Nephron (organoid): Measurements from ENCODE around the gene ARPC4.
"Not testable (repeated sequence)": the region's sequence is repeated elsewhere in the genome, so short reads cannot be mapped to it uniquely, and the experiment has no call there.

Experiments used
- H3K27ac Mint-ChIP-seq, 3 experiments: 2 replicates each; pipeline ENCODE4 v1.8.0; 2020; ENCODE audit warnings: mixed read lengths in 3 of 3, mild to moderate bottlenecking in 2 of 3, moderate library complexity in 1 of 3
- H3K27me3 Mint-ChIP-seq: 2 replicates; pipeline ENCODE4 v1.8.0; 2021; ENCODE audit warnings: low read depth, mild to moderate bottlenecking, moderate library complexity, mixed read lengths
- H3K36me3 Mint-ChIP-seq: 2 replicates; pipeline ENCODE4 v1.8.0; 2020; ENCODE audit warnings: low read depth, mixed read lengths
- H3K4me1 Mint-ChIP-seq: 2 replicates; pipeline ENCODE4 v1.8.0; 2020; ENCODE audit warnings: mixed read lengths
- H3K4me3 Mint-ChIP-seq, 3 experiments: 2 replicates each; pipeline ENCODE4 v1.8.0; 2020; ENCODE audit warnings: mild to moderate bottlenecking in 3 of 3, mixed read lengths in 3 of 3, moderate library complexity in 2 of 3
- H3K9me3 Mint-ChIP-seq: 2 replicates; pipeline ENCODE4 v1.8.0; 2020; ENCODE audit warnings: mixed read lengths
- TF ChIP-seq, protein P1 (sequence below), 3 experiments: fragments of 200-600 bp; sonication (generic); IDR thresholded peaks; one replicate each; pipeline ENCODE4 v1.5.0; 2021; ENCODE audit warnings: antibody characterized with exemption in 3 of 3; ENCODE audit not compliant: unreplicated experiment in 3 of 3

ARPC4 gene

DNA sequence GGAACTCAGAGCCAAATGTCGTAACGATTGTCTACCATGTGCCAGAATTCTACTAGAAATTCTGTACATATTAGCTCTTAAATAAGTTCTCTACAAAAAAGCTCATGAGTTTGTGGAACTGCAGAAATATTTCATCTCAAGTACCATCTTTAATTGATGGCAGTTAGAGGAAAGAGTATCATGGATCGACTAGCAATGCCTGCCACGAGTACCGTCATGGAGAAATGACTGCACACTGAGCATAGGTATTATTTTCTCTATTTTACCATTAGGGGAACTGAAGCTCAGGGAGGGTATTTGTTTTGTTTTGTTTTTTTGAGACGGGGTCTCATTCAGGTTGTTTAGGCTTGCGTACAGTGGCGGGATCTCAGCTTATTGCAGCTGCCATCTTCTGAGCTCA lies 48.1 kb downstream of the ARPC4 start:
- H3K27me3 Mint-ChIP-seq = peaks cover 2% of the 10 kb centered on the region
- TF ChIP-seq, protein P1, sequence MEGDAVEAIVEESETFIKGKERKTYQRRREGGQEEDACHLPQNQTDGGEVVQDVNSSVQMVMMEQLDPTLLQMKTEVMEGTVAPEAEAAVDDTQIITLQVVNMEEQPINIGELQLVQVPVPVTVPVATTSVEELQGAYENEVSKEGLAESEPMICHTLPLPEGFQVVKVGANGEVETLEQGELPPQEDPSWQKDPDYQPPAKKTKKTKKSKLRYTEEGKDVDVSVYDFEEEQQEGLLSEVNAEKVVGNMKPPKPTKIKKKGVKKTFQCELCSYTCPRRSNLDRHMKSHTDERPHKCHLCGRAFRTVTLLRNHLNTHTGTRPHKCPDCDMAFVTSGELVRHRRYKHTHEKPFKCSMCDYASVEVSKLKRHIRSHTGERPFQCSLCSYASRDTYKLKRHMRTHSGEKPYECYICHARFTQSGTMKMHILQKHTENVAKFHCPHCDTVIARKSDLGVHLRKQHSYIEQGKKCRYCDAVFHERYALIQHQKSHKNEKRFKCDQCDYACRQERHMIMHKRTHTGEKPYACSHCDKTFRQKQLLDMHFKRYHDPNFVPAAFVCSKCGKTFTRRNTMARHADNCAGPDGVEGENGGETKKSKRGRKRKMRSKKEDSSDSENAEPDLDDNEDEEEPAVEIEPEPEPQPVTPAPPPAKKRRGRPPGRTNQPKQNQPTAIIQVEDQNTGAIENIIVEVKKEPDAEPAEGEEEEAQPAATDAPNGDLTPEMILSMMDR (IDR thresholded peaks at IDR 0.05; ENCODE audit: unreplicated experiment in 3 of 3) = no peak
- peaks cover 27% of the 10 kb centered on the region for H3K36me3 Mint-ChIP-seq
- no peaks in the 10 kb centered on the region for H3K9me3 Mint-ChIP-seq
- H3K27ac Mint-ChIP-seq = no peak overlapping the region
- peaks cover 12% of the 10 kb centered on the region for H3K4me1 Mint-ChIP-seq
- peak overlapping the region; percentile 42 to 63 (median 61) for H3K4me3 Mint-ChIP-seq

DNA sequence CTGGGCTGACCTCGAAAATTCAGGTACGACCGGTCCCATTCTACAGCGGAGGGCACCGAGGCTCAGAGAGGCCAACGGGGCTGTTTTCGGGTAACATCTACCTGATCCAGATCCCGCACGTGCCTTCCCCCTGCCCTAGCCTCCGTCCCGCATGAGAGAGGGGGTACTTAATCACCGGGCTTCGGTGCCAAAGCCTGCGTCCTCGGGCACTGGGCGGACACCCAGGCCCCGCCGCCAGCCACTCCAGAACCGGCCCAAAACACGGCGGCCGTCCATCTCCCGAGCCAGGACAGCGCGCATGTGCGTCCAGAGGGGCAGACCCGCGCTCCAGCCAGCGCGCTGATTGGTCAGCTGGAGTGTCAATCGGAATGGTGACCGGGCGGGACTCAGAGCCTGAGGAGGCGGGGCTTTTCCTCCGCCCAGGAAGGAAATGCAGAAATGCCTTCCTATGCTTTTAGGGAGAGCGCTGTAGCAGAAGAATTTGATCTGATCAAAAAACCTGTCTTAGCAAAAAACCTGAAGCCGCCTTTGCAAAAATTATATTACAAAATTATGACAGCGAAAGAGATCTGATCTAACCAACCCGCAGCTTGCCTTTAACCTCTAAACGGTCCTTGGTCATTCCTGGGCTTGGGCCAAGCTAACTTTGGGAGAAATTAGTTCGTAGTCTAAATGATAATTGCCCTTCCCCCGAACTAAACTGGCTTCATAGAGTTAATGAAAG lies 51.0 kb downstream of the ARPC4 start, which contains the start of gene RPUSD3:
RPUSD3 (minus strand) TSS at position 294 of the 724 bp plus-strand sequence; CDS start at position 276, 18 bp downstream.
- peaks cover 3% of the 10 kb centered on the region for H3K27me3 Mint-ChIP-seq
- H3K9me3 Mint-ChIP-seq = no peaks in the 10 kb centered on the region
- H3K4me3 Mint-ChIP-seq = peak within 1 kb of the TSS; percentile 96 to 99 (median 97)
- TF ChIP-seq, protein P1 (IDR thresholded peaks at IDR 0.05; ENCODE audit: unreplicated experiment in 3 of 3) = no peak
- H3K36me3 Mint-ChIP-seq = peaks cover 21% of the 10 kb centered on the region
- H3K4me1 Mint-ChIP-seq = peaks cover 15% of the 10 kb centered on the region
- peak within 1 kb of the TSS; percentile 88 to 97 (median 96) for H3K27ac Mint-ChIP-seq

DNA sequence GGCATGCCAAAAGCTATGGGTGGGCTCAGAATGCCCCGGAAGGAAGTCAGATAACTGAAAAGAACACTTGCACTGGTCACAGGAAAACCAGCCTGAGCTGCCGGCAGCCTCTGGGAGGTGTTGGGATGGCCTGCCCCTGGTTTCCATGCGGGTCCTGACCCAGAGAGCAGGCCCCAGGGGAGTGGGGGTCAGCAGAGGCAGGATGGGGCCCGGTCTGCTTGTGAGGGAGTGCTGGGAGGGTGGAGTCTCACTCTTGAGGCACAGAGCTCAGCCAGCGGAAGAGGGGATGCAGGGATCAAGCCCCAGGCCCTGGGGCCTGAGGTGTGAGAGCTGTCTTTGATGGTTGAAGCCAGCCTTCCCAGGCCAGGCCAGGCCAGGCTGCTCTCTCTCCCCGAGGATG lies 53.3 kb downstream of the ARPC4 start:
- peaks cover 3% of the 10 kb centered on the region for H3K27me3 Mint-ChIP-seq
- H3K9me3 Mint-ChIP-seq = no peaks in the 10 kb centered on the region
- H3K4me3 Mint-ChIP-seq = no peak overlapping the region
- peaks cover 15% of the 10 kb centered on the region for H3K4me1 Mint-ChIP-seq
- H3K27ac Mint-ChIP-seq = no peak overlapping the region
- TF ChIP-seq, protein P1 (IDR thresholded peaks at IDR 0.05; ENCODE audit: unreplicated experiment in 3 of 3) = no peak
- peaks cover 12% of the 10 kb centered on the region for H3K36me3 Mint-ChIP-seq

DNA sequence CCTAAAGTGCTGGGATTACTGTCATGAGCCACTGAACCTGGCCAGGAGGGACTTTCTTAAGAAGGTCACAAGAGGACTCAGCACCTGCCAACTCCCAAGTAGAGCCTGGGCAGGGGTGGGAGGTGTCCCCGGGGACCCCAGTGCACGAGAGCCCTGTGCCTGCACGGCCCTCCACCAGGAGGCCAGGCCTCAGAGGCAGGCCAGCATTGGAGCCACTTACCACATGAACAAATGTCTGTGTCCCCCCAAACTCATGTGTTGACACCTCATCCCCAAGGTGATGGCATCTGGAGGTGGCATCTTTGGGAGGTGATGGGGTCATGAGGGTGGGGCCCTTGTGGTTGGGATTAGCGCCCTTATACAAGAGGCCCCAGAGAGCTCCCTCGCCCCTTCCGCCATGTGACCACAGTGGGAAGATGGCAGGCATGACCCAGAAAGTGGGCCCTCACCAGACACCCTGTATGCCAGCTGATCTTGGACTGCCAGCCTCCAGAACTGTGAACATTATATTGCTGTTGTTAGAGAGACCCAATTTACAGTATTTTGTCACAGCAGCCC lies 54.1 kb downstream of the ARPC4 start:
- TF ChIP-seq, protein P1 (IDR thresholded peaks at IDR 0.05; ENCODE audit: unreplicated experiment in 3 of 3) = no peak
- H3K4me3 Mint-ChIP-seq = no peak overlapping the region
- H3K9me3 Mint-ChIP-seq = no peaks in the 10 kb centered on the region
- H3K27ac Mint-ChIP-seq = no peak overlapping the region
- H3K4me1 Mint-ChIP-seq = peaks cover 20% of the 10 kb centered on the region
- peaks cover 3% of the 10 kb centered on the region for H3K27me3 Mint-ChIP-seq
- peaks cover 6% of the 10 kb centered on the region for H3K36me3 Mint-ChIP-seq

DNA sequence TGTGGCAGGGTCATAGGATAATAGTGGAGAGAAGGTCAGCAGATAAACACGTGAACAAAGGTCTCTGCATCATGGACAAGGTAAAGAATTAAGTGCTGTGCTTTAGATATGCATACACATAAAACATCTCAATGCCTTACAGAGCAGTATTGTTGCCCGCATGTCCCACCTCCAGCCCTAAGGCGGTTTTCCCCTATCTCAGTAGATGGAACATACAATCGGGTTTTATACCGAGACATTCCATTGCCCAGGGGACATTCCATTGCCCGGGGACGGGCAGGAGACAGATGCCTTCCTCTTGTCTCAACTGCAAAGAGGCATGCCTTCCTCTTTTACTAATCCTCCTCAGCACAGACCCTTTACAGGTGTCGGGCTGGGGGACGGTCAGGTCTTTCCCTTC lies 55.0 kb downstream of the ARPC4 start:
- not testable (repeated sequence) for H3K9me3 Mint-ChIP-seq, H3K36me3 Mint-ChIP-seq, H3K27me3 Mint-ChIP-seq, H3K4me3 Mint-ChIP-seq
- H3K4me1 Mint-ChIP-seq = peaks cover 23% of the 10 kb centered on the region
- H3K27ac Mint-ChIP-seq = peak overlapping the region in 1 of 3 experiments; percentile 91

DNA sequence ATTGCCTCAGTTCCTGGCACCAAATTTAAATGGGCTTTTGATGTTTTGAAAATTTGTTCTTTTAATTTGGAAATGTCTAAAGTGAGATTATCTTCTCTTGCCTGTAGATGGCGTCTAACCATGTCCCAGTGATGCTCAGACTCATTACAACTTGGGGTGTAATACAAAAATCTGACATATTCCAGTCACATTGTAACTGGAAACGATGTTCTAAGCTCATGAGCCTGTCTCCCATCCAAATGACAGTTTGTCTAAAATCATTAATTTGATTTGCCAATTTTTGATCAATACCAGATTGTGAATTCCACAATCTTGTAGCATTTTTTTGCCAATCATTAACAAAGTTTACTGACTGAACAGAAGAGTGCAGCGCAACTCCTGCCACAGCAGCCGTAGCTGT lies 56.0 kb downstream of the ARPC4 start:
- Mint-ChIP-seq H3K27ac (peak overlapping the region; percentile 67 to 91 (median 91)), H3K4me1 (peaks cover 29% of the 10 kb centered on the region), H3K4me3 (peak overlapping the region in 1 of 3 experiments; percentile 28)
- TF ChIP-seq, protein P1 (IDR thresholded peaks at IDR 0.05; ENCODE audit: unreplicated experiment in 3 of 3) = peak; percentile 60 to 65 (median 63)
- H3K9me3 Mint-ChIP-seq, H3K27me3 Mint-ChIP-seq, H3K36me3 Mint-ChIP-seq: not testable (repeated sequence)

DNA sequence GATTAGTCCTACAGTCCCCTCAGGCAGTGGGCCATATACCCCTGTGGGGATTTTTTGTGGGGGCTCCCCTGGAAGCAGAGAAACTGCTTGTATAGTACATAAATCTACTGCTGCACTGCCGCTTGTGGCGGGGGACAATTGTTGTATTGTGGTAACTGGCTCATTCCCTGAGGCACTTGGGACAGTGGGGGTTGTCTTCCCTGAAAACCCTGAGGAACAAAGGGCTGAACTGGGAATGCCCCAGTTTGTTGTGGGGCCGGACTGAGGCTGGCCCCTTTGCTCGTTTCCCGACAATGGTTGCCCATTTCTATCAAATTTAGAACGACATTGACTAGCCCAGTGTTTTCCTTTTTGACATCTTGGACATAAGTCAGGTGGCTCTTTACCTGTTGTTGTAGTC lies 58.5 kb downstream of the ARPC4 start:
- not testable (repeated sequence) for H3K27ac Mint-ChIP-seq, H3K9me3 Mint-ChIP-seq, H3K36me3 Mint-ChIP-seq, H3K4me3 Mint-ChIP-seq, H3K27me3 Mint-ChIP-seq
- H3K4me1 Mint-ChIP-seq = peaks cover 35% of the 10 kb centered on the region

DNA sequence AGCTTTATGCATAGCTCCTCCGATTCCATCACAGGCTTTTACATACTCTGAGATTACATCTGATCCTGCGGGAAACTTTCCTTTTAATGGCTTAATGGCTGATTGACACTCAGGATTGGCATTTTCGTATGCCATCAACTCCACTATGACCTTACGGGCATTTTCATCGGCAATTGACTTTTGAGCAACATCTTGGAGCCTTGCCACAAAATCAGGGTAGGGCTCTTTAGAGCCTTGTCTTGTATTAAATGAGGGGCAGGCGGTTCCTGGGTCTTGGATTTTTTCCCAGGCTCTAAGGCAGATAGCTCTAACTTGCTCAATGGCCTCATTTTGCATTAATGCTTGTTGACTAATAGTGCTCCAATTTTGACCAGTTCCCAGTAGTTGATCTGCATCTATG lies 59.0 kb downstream of the ARPC4 start:
- not testable (repeated sequence) for H3K9me3 Mint-ChIP-seq, H3K36me3 Mint-ChIP-seq, H3K27ac Mint-ChIP-seq, H3K4me3 Mint-ChIP-seq, H3K27me3 Mint-ChIP-seq
- peaks cover 35% of the 10 kb centered on the region for H3K4me1 Mint-ChIP-seq
